ENCODE results near the gene DLK1.

DNA sequence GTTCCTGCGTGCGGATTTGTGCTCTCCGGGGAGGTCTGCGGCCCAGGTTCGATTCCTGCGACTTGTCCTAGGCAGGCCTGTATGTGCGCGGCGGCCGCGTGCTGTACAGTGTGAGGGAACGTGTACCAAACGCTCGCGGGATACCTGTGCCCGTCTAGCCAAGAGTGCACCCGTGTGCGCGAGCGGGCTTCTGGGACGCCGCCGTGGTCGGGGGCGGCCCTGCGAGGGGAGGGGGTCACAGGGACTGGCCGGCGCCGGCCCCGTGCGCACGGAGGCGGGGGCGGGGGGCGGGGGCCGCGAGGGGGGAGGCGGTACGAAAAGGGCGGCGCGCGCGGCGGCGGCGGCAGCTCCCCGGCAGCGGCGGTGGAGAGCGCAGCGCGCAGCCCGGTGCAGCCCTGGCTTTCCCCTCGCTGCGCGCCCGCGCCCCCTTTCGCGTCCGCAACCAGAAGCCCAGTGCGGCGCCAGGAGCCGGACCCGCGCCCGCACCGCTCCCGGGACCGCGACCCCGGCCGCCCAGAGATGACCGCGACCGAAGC is at the start of gene DLK1:
- TF ChIP-seq CHD2 (IDR thresholded peaks at IDR 0.05; ENCODE audit: low read length, partially characterized antibody) = no peak
- TF ChIP-seq, protein P1, sequence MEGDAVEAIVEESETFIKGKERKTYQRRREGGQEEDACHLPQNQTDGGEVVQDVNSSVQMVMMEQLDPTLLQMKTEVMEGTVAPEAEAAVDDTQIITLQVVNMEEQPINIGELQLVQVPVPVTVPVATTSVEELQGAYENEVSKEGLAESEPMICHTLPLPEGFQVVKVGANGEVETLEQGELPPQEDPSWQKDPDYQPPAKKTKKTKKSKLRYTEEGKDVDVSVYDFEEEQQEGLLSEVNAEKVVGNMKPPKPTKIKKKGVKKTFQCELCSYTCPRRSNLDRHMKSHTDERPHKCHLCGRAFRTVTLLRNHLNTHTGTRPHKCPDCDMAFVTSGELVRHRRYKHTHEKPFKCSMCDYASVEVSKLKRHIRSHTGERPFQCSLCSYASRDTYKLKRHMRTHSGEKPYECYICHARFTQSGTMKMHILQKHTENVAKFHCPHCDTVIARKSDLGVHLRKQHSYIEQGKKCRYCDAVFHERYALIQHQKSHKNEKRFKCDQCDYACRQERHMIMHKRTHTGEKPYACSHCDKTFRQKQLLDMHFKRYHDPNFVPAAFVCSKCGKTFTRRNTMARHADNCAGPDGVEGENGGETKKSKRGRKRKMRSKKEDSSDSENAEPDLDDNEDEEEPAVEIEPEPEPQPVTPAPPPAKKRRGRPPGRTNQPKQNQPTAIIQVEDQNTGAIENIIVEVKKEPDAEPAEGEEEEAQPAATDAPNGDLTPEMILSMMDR (IDR thresholded peaks at IDR 0.05) = no peak
- TF ChIP-seq RARB (CRISPR knock-in tag; IDR thresholded peaks at IDR 0.05) = no peak

All from A549 (cell line).